ENCODE data around the gene ANAPC2.
A peak's percentile ranks its signal among the peaks of the same experiment; 100 is the strongest.

Gene ANAPC2

GRCh38 chr9:137134191-137134590 lies 54.2 kb downstream of the ANAPC2 start:
- no peaks in the 10 kb centered on the region for H3K36me3 ChIP-seq (ENCODE audit: insufficient read depth)
- H3K4me2 ChIP-seq = no peak overlapping the region
- no peaks in the 10 kb centered on the region for H3K79me2 ChIP-seq (ENCODE audit: insufficient read depth, low read depth)
- no peak for TF ChIP-seq CTCF (conservative IDR thresholded peaks at IDR 0.05; ENCODE audit: low read depth, low read length)
- peaks cover 86% of the 10 kb centered on the region for H3K27me3 ChIP-seq (ENCODE audit: insufficient read depth, low read depth)
- no peaks in the 10 kb centered on the region for H3K4me1 ChIP-seq (ENCODE audit: low read depth, poor library complexity, severe bottlenecking)
- H3K27ac ChIP-seq = no peak overlapping the region
- H3K9ac ChIP-seq = no peak overlapping the region
- no peak overlapping the region for H2AFZ ChIP-seq (ENCODE audit: low read depth)
- no peaks in the 10 kb centered on the region for H4K20me1 ChIP-seq (ENCODE audit: insufficient read depth)
- no peak overlapping the region for H3K4me3 ChIP-seq (IDR thresholded peaks at IDR 0.05; ENCODE audit: insufficient read depth, low read depth, low read length)

- no peak overlapping the region for H2AFZ ChIP-seq (ENCODE audit: low read depth)
- no peak for TF ChIP-seq CTCF (conservative IDR thresholded peaks at IDR 0.05; ENCODE audit: low read depth, low read length)
- no peak overlapping the region for H3K27ac ChIP-seq
- no peaks in the 10 kb centered on the region for H4K20me1 ChIP-seq (ENCODE audit: insufficient read depth)
- H3K36me3 ChIP-seq (ENCODE audit: insufficient read depth) = no peaks in the 10 kb centered on the region
- H3K27me3 ChIP-seq (ENCODE audit: insufficient read depth, low read depth) = peaks cover 94% of the 10 kb centered on the region
- no peak overlapping the region for H3K4me2 ChIP-seq
- no peaks in the 10 kb centered on the region for H3K79me2 ChIP-seq (ENCODE audit: insufficient read depth, low read depth)
- no peak overlapping the region for H3K9ac ChIP-seq
- no peak overlapping the region for H3K4me3 ChIP-seq (IDR thresholded peaks at IDR 0.05; ENCODE audit: insufficient read depth, low read depth, low read length)
- peaks cover 12% of the 10 kb centered on the region for H3K4me1 ChIP-seq (ENCODE audit: low read depth, poor library complexity, severe bottlenecking)
Observed at GRCh38 chr9:137130176-137130755, 58.1 kb downstream of the ANAPC2 start.

GRCh38 chr9:137129456-137130175 lies 58.7 kb downstream of the ANAPC2 start:
- Histone ChIP-seq H3K4me3 (IDR thresholded peaks at IDR 0.05; ENCODE audit: insufficient read depth, low read depth, low read length) (no peak overlapping the region), H3K27ac (no peak overlapping the region), H4K20me1 (ENCODE audit: insufficient read depth) (no peaks in the 10 kb centered on the region), H3K36me3 (ENCODE audit: insufficient read depth) (no peaks in the 10 kb centered on the region), H3K9ac (no peak overlapping the region; the same call in 1 of the 2 replicates), H2AFZ (ENCODE audit: low read depth) (0 out of 2 replicates have a peak overlapping the region, but pooled peaks have one; percentile 10), H3K79me2 (ENCODE audit: insufficient read depth, low read depth) (no peaks in the 10 kb centered on the region), H3K4me2 (no peak overlapping the region), H3K4me1 (ENCODE audit: low read depth, poor library complexity, severe bottlenecking) (peaks cover 12% of the 10 kb centered on the region), H3K27me3 (ENCODE audit: insufficient read depth, low read depth) (peaks cover 92% of the 10 kb centered on the region)
- TF ChIP-seq CTCF (conservative IDR thresholded peaks at IDR 0.05; ENCODE audit: low read depth, low read length) = no peak

GRCh38 chr9:137128862-137129455 lies 59.4 kb downstream of the ANAPC2 start:
- H3K27me3 ChIP-seq (ENCODE audit: insufficient read depth, low read depth) = peaks cover 92% of the 10 kb centered on the region
- no peaks in the 10 kb centered on the region for H4K20me1 ChIP-seq (ENCODE audit: insufficient read depth)
- no peaks in the 10 kb centered on the region for H3K36me3 ChIP-seq (ENCODE audit: insufficient read depth)
- no peak overlapping the region; the same call in 1 of the 2 replicates for H3K9ac ChIP-seq
- peaks cover 12% of the 10 kb centered on the region for H3K4me1 ChIP-seq (ENCODE audit: low read depth, poor library complexity, severe bottlenecking)
- H2AFZ ChIP-seq (ENCODE audit: low read depth) = 0 out of 2 replicates have a peak overlapping the region, but pooled peaks have one; percentile 10
- H3K79me2 ChIP-seq (ENCODE audit: insufficient read depth, low read depth) = no peaks in the 10 kb centered on the region
- no peak overlapping the region for H3K27ac ChIP-seq
- TF ChIP-seq CTCF (conservative IDR thresholded peaks at IDR 0.05; ENCODE audit: low read depth, low read length) = no peak
- H3K4me2 ChIP-seq = peak overlapping the region; percentile 53; the same call in 1 of the 2 replicates
- no peak overlapping the region for H3K4me3 ChIP-seq (IDR thresholded peaks at IDR 0.05; ENCODE audit: insufficient read depth, low read depth, low read length)
